HG02798 (cell line): ENCODE data around the gene UCP2.

Experiments used
- ATAC-seq: cut with Tn5 transposase; IDR thresholded peaks from one replicate; pipeline ENCODE4 v1.9.1; 2021; ENCODE audit warnings: mild to moderate bottlenecking; ENCODE audit not compliant: unreplicated experiment, poor library complexity

Gene UCP2, protein sequence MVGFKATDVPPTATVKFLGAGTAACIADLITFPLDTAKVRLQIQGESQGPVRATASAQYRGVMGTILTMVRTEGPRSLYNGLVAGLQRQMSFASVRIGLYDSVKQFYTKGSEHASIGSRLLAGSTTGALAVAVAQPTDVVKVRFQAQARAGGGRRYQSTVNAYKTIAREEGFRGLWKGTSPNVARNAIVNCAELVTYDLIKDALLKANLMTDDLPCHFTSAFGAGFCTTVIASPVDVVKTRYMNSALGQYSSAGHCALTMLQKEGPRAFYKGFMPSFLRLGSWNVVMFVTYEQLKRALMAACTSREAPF

DNA sequence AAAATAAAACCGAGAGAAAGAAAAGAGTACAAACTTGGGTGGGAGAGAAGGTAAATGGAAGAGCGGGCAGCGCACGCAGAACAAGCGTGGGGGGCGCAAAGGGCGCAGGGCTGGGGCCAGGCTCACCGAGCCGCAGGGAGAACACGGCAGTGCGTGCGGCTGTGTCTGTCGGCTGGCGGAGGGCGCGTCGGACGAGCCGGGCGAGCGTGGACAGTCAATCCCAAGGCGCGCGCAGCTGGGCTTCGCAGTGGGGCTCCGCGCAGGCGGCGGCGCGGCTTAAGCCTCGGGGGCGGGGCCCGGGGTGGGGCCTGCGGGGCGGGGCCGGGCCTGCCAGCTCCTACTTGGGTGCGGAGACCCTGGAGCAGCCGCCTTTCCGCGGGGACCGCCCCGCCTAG, at the start of gene UCP2:
Gene UCP2, minus strand, starts transcription at position 249 of the 395 bp plus-strand sequence. CDS start 4,465 bp downstream, outside the sequence.
- peak; percentile 61 for ATAC-seq

DNA sequence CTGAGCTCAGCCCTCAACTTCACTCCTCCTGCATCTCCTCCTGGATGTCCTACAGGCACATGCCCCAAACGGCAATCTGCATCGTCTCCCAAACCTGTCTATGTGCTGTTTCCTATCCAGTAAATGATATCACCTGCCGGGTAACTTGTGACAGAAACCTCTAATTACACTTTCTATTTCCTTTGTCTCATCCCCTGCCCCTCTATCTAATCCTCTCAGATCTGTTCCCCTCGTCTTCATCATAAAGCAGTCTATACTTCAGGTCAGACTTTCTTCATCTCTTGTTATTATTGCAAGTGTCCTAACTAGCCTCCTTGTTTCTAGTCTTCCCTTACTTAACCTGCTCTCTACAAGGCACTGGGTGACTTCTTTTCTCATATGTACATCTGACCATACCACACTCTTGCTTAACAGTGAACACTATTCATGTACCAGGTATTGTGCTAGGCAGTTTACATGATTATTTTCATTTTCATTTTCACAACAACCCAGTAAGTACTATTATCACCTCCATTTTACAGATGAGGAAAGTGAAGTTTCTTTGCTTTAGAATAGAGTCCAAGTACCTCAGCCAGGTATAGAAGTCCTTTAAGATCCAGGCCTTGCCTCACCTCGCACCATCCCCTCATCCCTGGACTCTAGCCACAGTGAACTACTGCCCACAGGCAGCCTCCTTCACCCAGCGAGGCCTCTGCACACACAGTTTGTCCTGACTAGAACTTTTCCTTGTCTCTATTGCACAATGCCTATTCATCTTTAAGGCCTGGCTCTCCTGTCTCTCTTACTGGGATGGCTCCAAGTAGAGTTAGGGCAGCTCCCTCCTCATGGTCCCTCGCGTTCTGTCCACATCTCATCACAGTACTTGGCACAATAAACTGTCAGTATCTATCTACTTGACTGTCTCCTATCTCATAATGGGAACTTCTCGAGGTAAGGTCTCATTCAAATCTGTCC, 48.4 kb upstream of the UCP2 start:
- ATAC-seq: no peak

GRCh38 chr11:74025467-74026166, 43.0 kb upstream of the UCP2 start:
- ATAC-seq: no peak

- ATAC-seq: no peak
These were observed 41.8 kb upstream of the UCP2 start for GRCh38 chr11:74024261-74025029.

- ATAC-seq: no peak
These were observed 40.6 kb upstream of the UCP2 start for GRCh38 chr11:74023276-74023675.

- ATAC-seq: no peak
These were observed 39.9 kb upstream of the UCP2 start for GRCh38 chr11:74022546-74022945.

- ATAC-seq: no peak
These were observed 39.4 kb upstream of the UCP2 start for GRCh38 chr11:74021998-74022397.

DNA sequence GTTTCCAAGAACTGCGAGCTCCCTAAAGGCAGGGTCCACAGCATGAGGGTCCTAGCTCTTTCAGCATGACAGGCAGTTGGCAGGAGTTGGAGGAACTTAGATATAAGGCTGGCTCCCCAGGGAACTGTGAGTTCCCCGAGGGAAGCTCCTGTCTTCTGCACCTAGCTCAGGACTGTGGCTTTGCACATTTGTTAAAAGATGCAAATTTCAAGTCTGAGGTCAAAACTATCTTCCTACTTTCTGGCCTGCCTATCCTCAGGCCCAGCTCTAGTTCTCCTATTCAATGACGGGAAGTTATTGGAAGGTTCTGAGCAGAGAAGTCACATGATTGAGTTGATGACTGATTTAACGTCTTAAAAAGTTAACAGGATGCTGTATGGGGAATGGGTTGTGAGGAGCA, 37.9 kb upstream of the UCP2 start:
- peak; percentile 74 for ATAC-seq

GRCh38 chr11:74019860-74020259, 37.2 kb upstream of the UCP2 start:
- ATAC-seq: no peak

DNA sequence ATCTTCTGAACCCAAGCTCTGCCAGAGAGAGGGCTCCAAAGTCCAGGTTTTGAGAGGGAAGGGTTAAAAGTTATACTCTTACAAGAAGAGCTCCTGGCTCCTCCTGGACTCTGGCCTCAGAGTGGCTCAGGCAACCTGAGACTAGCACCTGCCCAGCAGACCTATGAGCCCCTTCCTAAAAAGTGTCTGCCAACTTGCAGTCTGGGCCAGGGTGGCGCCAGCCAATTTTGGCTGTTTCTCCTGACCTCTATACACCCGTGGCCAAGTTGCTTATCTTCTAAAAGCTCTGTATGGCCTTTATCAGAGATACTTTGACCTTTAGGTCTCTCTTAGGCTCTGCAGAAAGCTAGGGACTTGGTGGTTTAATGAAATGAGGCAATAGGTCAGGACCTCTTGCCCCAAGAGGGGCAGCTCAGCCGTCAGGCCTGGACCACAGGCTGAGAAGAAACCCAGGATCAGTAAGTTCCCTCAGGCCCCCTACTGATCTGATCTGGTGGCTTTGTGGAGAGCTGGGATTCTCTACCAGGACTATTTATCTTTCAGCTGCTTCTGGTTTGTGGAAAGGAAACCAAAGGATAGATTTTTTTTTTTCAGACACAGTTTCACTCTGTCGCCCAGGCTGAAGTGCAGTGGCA, 36.6 kb upstream of the UCP2 start:
- ATAC-seq: no peak

DNA sequence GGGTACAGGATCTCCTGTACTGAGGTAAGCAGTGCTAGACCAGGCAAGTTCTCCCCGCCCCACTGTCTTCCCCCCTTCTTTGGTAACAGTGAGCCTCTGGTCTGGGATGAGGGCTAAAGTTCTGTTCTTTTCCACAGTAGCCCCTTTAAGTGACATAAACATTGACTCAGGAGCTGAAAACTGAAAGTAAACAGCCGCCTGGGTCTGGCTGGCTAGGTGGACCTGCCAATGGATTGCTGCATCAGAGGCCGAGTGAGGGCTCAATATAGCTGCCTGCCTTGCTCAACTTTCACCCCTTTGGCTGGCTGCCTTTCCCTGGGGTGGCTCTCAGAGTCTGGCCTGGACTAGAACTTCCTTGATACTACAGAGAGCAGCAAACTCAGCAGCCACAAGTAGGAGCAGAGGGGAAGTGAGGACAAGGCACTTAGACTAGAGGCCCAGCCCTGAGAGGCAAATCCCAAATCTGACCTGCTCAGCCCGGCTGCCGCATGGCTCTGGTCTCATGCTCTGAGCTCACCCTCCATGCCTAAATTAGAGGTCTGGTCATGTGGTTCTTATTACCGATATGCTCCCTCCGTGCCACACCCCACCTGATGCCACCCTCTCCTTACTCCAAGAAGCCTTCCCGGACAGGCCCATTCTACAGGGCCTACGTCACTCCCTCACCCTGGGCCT, 35.8 kb upstream of the UCP2 start:
- ATAC-seq: no peak

GRCh38 chr11:74017631-74018030, 35.0 kb upstream of the UCP2 start:
- no peak for ATAC-seq

DNA sequence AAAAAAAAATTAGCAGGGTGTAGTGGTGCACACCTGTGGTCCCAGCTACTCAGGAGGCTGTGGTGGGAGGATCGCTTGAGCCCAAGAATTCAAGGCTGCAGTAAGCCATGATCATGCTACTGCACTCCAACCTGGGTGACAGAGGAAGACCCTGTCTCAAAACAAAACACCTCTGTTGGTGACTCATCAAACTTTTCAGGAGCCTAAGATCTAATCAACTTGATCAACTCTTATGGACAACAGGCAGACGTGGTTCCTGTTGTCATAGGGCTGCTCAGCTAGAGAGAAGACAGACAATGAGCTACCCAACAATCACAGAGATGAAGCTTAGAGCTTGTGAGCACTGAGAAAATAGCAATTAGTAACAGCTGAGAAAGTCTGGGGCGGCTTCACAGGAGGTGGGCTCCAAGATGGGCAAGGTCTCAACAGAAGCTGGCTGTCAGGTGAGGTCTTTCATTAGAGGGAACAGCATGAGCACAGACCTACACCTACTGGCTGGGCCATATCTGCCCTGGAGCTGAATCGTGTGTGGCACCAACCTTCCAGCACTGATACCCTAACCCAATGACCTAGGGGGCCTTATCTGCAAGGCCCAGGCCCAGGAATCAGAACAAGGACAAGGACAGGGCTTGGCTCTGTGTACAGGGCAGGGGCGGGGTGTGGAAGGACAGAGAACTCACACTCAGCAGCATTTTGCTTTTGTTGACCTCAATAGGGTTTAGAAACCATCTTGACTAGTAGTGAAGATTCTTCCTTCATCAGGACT, 33.5 kb upstream of the UCP2 start:
- ATAC-seq: no peak

DNA sequence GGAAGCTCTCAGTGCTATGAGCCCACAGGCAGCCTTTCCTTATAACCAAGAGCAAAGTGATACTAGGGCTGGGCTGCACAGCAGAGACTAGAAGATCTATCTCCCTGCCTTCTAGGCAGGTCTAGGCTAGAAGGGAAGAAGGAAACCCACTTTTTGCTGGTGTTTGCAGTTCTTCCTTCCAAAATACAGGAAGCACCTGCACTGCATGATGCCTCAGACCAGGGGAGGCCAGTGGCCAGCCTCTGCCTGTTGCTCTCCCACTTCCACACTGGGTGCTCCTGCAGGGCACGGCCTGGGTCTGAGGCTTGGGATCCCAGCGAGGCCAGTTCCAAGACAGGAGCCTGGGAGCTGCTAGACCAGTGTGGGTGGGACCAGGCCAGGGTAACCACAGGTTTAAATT, 32.2 kb upstream of the UCP2 start:
- ATAC-seq: no peak

DNA sequence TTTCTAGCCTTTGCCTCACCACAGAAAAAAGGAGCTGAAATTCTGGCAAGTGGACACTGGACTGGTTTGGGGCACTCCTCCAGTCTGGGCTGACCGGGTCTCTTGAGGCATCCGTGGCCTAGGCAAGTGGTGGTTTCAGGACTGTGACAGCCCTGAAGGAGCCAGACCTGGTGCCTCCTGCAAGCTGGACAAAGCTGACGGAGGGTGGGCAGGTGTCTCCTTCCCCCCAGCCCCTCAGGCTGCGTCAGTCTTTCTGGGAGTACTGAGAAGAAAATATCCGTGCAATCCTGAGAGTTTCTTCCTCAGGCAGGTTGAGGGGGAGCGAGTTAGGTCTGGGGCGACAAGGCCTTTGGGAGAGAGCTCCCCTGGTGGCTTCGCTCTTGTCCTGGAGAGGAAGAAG, 30.5 kb upstream of the UCP2 start:
- ATAC-seq: no peak

DNA sequence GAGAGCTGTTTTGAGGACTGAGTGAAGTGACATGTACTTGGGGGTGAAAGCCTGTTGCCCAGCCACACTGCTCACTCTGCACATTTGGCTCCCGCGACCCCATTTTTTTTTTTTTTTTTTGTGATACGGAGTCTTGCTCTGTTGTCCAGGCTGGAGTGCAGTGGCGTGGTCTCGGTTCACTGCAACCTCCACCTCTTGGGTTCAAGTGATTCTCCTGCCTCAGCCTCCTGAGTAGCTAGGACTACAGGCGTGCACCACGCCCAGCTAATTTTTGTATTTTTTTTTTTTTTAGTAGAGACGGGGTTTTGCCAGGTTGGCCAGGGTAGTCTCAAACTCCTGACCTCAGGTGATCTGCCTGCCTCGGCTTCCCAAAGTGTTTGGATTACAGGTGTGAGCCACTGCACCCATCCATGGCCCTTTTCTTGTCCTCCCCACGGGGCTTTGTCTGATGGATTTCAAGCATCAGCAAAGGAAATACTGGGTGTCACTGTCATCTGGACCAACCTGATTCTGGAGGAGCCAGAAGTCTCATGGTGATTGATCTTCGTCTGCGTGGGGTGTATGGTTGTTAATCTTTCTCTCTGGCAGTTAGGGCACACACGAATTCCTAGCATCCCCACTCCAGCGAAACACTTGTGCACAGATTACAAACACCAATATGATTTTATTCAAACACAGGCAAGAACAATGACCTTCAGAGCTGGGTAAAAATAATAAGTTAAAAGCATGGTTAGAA, 29.6 kb upstream of the UCP2 start:
- ATAC-seq: no peak

DNA sequence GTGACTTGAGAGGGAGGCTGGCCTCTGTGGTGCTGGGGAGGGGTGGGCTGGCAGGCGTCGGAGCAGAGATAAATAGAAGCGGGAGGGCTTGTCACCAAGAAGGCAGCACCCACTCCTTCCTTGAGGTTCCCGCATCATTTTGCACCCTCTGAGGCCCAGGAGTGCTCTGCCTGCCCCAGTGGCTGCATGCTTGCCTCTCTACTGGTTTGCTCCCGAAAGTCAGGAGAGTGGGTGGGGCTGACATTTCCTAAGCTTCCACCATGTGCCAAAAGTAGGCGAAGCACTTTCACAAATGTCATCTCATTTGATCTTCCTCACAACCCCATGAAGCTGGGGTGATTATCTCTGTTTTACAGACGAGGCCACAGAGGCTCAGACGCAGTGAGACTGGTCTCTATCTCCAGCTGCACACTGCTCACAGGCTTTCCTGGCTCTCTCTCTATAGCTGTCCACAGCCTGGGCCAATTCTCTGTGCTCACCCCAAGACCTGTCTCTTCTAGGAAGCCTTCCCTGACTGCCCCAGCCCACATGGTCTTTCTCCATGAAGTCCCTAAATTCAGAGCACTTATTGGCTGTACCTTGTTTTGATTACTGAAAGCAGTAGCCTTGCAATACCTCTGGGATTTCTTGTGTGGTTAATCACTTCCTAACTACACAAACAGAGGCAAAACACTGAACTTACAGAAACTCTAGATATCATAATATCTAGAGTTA, 28.9 kb upstream of the UCP2 start:
- peak; percentile 64 for ATAC-seq
